Smooth muscle cell of the brain vasculature (primary cell): Measurements from ENCODE around the gene RBM20.
"Not testable (repeated sequence)": the region's sequence is repeated elsewhere in the genome, so short reads cannot be mapped to it uniquely, and the experiment has no call there.

Experiments used
- DNase-seq: peaks from one replicate; pipeline ENCODE4 v3.0.0-alpha.2; 2012; ENCODE audit warnings: low read depth, low spot score

The RBM20 gene

DNA sequence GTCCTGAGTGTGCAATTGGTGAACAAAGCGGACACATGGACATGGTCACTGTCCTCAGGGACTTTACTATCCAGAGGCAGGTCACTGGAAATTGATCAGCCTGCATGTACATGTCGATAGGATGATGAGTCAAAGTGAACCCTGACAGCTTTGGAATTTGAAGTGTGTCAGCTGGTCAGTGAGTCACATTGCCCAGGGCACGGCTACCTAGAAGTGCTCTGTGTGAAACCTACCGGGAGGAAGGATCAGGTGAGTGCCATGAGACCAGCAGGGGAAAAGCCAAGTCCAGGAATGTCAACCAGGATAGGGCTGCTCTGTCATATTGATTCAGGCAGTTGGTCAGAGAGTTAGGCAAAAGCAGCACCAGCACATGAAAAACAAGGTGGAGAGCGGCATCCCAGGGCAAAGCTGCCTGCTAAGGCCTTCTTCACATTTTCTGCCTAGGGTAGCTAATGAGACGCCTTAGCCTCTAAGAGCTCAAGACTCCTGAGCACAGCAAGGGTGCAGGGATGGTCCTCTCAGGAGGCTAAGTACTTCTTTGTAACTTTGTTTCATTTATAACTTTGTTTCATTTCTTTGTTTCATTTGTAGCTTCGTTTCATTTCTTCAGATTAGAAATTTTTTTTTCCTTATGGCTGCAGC lies 208.2 kb downstream of the RBM20 start:
- DNase-seq = no peak

- no peak for DNase-seq
These were observed 208.8 kb downstream of the RBM20 start for GRCh38 chr10:110852947-110853346.

DNA sequence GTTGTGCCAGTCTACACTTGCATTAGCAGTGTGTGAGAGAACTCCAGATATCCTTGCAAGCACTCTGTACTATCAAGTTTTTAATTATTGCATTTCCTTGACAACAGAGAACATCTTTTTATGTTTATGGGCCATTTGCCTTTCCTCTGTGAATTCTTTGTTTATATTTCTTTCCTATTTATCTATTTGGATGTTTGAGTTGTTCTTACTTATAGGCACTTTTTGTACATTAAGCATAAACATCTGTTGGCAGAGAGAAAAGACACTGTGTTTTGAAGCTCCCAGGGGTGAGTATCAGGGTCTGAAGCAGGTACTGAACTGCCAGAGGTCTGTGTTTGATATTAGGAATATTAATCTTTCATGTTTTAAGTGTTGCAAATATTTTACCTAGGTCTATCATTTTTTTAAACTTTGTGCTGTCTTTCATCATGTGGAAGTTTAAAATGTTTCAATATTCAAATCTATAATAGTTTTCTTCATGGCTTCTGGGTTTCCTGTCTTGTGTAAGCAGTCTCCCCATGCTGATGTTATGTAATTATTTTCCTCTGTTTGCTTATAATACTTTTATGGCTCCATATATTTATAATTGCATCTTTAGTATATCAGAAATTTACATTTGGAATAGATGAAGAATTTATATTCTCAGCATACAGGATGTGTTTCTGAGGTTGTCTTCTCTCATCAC lies 209.9 kb downstream of the RBM20 start:
- no peak for DNase-seq

DNA sequence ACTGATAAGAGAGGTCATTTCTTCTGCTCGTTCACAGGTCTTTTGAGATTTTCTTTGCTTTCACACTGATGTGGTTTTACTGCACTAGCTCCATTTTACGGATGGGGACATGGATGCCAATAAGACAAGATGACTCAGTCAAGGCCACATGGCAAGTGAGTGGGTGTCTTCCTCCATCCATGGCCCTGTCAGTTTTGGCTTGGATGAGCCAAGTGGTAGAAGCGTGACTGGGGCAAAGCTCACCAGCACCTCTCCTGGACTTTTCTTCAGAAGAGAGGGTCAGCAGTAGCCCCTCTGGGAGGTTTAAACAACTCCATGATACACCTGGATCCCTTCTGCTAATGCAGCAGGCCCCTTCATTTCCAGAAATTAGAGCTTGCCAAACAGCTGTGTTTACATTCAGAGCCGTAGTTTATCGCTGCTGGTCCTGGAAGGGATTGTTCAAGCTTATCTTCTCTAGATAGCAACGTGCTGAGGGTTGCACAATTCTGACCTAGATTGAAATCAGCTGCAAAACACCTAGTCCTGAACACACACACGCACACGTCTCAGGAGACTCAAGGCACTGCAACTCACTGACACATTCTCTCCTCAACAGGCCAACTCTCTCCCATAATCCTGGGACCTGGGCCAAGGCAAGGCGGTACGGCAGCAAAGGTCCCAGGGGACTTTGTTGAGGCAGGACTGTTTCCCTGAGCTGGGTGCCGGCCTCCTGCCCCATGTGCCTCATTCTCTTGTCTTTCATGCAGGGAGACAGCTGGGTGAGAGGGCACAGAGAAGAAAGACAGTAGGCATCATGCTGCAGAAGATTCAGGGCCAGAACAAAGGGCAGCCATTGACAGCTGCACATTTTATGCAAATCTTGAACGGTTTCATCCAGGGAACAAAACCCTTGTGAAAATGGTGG lies 213.4 kb downstream of the RBM20 start:
- DNase-seq = no peak

- no peak for DNase-seq
These were observed 214.3 kb downstream of the RBM20 start for GRCh38 chr10:110858297-110858934.

DNA sequence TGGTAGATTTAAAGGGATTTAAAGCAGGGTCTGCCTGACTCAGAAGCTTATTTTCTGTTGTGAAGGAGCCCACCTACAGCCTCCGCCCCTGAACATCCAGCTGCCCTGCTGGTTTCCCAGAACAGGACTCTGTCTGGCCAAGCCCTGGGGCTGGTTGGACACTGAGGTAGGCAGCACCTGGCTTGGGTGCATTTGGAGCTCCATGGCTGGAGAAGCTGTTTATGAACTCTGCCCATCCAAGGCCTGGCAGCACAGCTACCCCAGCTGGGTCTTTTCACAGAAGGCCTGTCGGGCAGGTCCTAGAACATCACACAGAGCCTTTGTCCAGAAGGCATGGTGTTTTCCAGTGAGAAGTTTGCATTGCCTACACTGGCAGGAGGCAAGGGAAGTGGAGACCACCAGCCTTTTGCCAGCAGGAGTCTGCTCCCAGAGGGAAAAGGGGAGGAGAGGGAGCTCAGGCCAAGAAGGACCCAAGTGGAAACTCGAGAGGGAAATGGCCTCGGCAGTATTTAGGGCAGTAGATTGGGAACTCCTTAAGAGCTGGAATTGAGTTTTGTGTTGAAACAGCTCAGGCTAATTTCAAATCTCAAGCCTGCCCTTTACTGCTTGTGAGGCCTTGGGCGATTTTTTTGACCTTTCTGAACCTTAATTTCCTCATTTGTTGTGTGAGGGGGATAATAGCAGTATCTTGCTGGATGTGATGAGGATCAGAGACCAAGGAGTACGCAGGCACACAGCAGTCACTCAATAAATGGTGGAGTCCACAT lies 215.3 kb downstream of the RBM20 start:
- DNase-seq = no peak

DNA sequence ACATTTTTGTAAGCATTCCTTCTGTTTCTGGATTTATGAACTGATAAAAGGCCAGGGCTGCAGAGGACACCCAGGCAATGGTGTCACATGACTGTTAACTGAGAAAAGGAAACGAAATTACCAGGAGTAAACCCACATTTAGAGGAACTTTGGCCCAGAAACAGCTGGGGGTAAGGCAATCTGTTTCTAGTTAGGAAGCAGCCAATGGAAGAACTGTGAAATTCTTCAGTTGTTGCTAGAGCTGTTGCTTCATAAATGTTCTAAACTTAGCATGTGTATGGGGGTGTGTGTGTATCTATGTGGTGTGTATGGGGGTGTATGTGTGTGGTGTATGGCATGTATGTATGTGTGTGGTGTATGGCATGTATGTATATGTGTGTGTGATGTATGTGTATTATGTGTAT lies 215.8 kb downstream of the RBM20 start:
- peak; percentile 68 for DNase-seq

- no peak for DNase-seq
These were observed 216.6 kb downstream of the RBM20 start for GRCh38 chr10:110860576-110861241.

- no peak for DNase-seq
These were observed 217.3 kb downstream of the RBM20 start for GRCh38 chr10:110861476-110861875.

DNA sequence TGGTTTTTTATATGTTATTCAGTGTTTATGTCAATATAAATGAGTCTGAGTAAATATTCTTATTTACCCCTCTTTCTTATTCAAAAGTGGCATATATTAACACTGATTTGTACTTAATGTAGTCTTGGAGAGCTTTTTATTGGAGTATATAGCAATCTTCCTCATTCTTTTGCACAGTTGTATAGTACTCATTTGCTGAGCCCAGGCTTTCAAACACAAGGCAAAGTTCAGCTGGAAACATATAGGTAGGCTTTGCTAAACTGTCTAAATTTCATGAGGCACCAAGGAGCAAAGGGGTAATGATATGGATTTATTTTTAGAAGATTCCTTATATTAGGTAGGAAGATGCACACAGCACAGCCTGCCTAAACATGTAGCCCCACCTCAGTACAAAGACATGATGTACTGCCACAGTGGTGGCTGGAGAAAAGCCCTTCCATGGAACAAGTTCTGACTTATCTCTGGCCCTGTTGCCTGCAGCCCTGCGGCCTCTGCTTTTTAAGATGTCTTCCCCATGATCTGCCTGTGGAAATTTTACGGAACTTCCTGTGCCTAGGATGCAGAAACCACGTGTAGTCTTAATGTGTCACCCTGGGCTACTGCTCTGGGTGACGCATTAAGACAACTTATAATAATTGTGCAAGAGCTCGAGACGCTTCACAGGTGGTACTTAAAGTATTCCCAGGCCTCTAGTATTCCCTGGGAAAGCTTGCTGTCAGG lies 218.0 kb downstream of the RBM20 start:
- no peak for DNase-seq

GRCh38 chr10:110862961-110863360 lies 218.8 kb downstream of the RBM20 start:
- DNase-seq = no peak

DNA sequence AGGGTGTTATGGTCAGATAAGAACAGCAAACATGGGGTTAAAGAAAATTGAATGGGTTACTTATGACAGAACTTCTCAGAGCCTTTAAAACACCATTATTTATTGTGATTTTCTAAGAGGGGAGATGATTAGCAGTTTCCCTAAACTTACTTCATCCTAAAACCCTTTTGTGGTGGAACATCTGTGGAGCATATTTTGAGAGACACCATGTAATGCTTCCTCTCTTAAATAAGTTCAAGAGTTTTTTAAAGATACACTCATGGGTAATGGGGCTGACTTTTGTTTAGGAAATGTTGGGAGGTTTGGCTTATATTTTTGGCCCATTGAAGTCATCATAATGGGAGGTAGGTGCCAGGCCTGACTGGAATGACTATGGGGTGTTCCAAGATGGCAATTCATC lies 219.2 kb downstream of the RBM20 start:
- no peak for DNase-seq

- no peak for DNase-seq
These were observed 219.8 kb downstream of the RBM20 start for GRCh38 chr10:110863956-110864355.

- DNase-seq = no peak
These were observed 220.6 kb downstream of the RBM20 start for GRCh38 chr10:110864662-110865140.

DNA sequence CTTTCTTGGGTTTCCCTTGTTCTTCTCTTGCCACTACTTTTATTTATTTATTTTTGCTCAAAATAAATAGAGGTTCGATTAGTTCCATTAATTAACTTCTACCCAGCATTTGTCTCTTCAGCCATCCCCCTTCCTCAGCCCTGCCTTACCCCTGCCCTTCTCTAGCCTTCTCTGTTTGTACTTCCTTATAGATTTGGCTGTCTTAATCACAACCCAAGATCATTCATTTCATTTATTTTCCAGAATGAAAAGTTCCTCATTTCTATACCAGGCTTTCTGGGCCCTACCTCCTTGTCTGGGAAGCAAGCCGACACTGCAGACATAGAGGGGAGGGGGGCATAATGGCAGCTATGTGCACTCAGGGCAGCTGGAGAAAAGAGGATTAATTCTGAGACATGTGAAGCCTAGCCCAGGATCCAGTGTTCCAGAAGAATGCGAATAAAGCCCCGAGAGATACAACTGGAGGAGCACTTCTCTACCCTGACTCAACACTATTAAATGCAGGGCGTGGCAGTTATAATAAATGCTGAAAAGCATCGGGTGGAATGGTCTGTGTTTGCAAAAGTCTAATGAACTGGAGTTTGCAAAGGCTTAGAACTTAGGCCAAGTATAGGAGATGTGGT lies 221.2 kb downstream of the RBM20 start:
- DNase-seq = no peak

DNA sequence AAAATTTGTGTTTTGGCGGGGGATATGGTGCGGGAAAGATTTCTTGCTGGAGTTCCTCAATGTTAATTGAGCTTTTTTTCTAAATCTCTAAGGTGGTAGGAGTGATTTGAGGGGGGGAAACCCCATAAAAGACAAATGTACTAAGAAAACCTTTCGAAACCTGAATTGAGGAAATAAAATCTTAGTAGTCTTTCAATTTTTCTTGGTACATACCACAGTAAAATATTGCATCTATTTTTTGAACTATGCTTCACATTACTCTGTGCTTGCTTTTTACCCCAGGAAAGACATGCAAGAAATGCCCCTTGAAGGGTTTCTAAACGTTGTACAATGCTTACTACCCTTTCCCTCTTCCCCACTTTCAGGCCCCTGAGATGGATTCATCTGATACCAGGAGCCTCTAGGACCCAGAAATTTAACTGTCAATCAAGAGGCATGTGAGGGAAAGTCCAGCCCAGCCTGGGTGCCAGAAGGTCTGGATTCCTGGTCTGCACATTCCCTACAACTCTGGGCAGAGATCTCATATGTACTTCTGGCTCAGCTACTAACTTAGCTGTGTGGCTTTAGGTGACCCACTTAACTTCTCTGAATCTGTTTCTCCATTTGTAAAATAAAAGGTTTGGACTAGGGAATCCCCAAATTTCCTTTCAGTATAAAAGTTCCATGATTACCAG lies 221.8 kb downstream of the RBM20 start:
- DNase-seq = no peak

DNA sequence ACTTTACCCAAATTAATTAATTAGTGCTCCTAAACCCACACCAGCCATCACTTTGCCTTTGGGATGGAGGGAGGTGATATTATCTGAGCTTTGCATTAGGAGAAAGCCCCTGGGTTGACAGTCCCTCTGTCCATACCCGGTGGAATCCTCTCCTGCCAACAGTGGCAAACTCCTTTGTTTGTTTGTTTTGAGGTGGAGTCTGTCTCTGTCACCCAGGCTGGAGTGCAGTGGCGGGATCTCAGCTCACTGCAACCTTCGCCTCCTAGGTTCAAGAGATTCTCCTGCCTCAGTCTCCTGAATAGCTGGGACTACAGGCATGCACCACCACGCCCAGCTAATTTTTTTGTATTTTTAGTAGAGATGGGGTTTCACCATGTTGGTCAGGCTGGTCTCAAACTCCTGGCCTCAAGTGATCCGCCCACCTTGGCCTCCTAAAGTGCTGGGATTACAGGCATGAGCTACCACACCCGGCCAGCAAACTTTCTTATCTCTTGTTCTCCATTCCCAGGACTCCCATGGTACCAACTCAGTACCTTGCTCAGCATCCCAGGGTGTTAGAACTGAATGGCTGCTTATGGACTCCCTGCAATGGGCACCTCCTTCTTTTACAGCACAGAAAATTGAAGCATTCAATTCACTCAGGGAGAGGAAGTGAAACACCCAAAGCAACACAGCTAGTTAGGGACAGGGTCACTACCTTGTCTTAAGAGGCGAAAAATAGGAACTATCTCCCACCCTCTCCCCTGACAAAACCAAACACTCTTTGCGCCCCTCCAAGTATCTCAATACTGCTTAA lies 223.1 kb downstream of the RBM20 start:
- DNase-seq = not testable (repeated sequence)
